K562 (cell line): ENCODE results near the gene STPG4. TPM values are rescaled to one million over a fixed set of nuclear protein-coding genes. Genes with fewer than 3 reads are reported as not detected.

Experiments
- IRF2 ChIP-seq: sonication (generic); formaldehyde crosslinking; IDR thresholded peaks from 2 replicates; pipeline ENCODE4 v1.8.1; 2022; ENCODE audit warnings: mild to moderate bottlenecking, missing genetic modification reagents
- KLF10 ChIP-seq: fragments of 250-450 bp; sonication (Bioruptor Pico); IDR thresholded peaks from 2 replicates; pipeline ENCODE4 v1.6.1; 2021; ENCODE audit warnings: matching md5 sums
- L3MBTL2 ChIP-seq: fragments of 450-650 bp; IDR thresholded peaks from 2 replicates; pipeline ENCODE4 v1.6.1; 2016; ENCODE audit warnings: mild to moderate bottlenecking, moderate library complexity
- MBD1 ChIP-seq: fragments of 250-450 bp; sonication (Bioruptor Pico); IDR thresholded peaks from 2 replicates; pipeline ENCODE4 v1.8.0; 2022; ENCODE audit warnings: inconsistent platforms
- ZBTB26 ChIP-seq: fragments of 450-650 bp; formaldehyde crosslinking; IDR thresholded peaks from 2 replicates; pipeline ENCODE4 v1.4.0; 2022; ENCODE audit warnings: missing genetic modification characterization
- polyA plus RNA-seq, 8 experiments: library from polyadenylated mRNA; depleted of rRNA in 4 of 8; stranded (reverse) in 5 of 8; unstranded in 3 of 8; fragments of >200 nt; fragmentation: Nextera tagmentation in 2 of 8; fragmentation: Illumina TruSeq in 1 of 8; extraction: Ambion mirVana in 2 of 8; extraction: Trizol in 1 of 8; gene quantifications; 2 replicates each; pipeline versions ENCODE4 v1.2.1 to v1.2.3, GENCODE V29; 2011 to 2014; ENCODE audit warnings: inconsistent platforms in 1 of 8, missing spikeins in 1 of 8
- total RNA-seq, 7 experiments: library from RNA; depleted of rRNA in 6 of 7; stranded (reverse); fragments of >200 nt in 6 of 7; fragmentation: Illumina TruSeq in 2 of 7; extraction: Trizol in 2 of 7; gene quantifications; 2 replicates each; pipeline versions ENCODE4 v1.2.1 to v1.2.3, GENCODE V29; 2011 to 2021; ENCODE audit warnings: low replicate concordance in 1 of 7
- TF ChIP-seq, protein P1 (sequence below), 2 experiments: fragments of 450-650 bp; IDR thresholded peaks; 2 replicates each; pipeline ENCODE4 v1.6.1; 2018; ENCODE audit warnings: mild to moderate bottlenecking in 2 of 2, low read depth in 1 of 2; ENCODE audit not compliant: partially characterized antibody in 2 of 2

The STPG4 gene
- total and polyA plus RNA-seq, 9 of the 15 experiments (the other 6 are each of a cell fraction or from before 2014, with no cell fraction given), result 0.10 to 0.68 (median 0.22) TPM; not detected in 6

DNA sequence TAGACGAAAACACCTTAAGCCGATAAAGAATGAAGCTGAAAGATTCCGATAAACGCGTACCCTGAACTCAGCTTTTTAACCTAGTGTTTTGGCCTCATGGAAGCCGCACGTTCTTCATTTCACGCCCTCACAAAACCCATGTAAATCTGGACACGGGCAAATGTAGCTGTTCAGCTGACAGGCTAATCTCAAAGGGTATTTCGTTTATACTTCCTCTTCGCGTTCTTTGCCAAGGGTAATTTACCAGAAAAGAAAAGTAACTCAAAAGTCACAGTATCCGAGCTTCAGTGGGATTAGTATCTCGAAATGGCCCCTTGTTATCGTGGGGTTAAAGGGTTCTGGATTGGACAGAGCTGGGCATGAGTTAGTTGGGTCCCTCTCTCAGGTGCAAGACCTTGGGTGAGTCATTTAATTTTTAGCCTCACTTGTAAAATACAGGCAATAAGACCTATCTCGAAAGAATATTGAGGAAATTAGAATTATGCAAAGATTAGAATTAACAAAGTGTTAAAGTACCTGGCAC is 22.0 kb upstream of the STPG4 start (continued):
- 0 out of 2 replicates have a peak, but pooled peaks have one; percentile 50 for TF ChIP-seq MBD1 (CRISPR knock-in tag)
- peak; percentile 36; the same call in 1 of the 2 replicates for TF ChIP-seq KLF10 (CRISPR knock-in tag)
- TF ChIP-seq L3MBTL2, result peak; percentile 93
- no peak for TF ChIP-seq IRF2 (CRISPR knock-in tag)
- TF ChIP-seq, protein P1, sequence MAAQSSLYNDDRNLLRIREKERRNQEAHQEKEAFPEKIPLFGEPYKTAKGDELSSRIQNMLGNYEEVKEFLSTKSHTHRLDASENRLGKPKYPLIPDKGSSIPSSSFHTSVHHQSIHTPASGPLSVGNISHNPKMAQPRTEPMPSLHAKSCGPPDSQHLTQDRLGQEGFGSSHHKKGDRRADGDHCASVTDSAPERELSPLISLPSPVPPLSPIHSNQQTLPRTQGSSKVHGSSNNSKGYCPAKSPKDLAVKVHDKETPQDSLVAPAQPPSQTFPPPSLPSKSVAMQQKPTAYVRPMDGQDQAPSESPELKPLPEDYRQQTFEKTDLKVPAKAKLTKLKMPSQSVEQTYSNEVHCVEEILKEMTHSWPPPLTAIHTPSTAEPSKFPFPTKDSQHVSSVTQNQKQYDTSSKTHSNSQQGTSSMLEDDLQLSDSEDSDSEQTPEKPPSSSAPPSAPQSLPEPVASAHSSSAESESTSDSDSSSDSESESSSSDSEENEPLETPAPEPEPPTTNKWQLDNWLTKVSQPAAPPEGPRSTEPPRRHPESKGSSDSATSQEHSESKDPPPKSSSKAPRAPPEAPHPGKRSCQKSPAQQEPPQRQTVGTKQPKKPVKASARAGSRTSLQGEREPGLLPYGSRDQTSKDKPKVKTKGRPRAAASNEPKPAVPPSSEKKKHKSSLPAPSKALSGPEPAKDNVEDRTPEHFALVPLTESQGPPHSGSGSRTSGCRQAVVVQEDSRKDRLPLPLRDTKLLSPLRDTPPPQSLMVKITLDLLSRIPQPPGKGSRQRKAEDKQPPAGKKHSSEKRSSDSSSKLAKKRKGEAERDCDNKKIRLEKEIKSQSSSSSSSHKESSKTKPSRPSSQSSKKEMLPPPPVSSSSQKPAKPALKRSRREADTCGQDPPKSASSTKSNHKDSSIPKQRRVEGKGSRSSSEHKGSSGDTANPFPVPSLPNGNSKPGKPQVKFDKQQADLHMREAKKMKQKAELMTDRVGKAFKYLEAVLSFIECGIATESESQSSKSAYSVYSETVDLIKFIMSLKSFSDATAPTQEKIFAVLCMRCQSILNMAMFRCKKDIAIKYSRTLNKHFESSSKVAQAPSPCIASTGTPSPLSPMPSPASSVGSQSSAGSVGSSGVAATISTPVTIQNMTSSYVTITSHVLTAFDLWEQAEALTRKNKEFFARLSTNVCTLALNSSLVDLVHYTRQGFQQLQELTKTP (IDR thresholded peaks at IDR 0.05; ENCODE audit: low read depth in 1 of 2, partially characterized antibody in 2 of 2), result peak in 1 of 2 experiments; percentile 44
- 0 out of 2 replicates have a peak, but pooled peaks have one; percentile 45 for TF ChIP-seq ZBTB26 (CRISPR knock-in tag)
